ENCODE data around the gene ZNF558.

- TF ChIP-seq EP300 (IDR thresholded peaks at IDR 0.05): no peak
- no peak for TF ChIP-seq CTCF (IDR thresholded peaks at IDR 0.05)
- no peak for TF ChIP-seq POLR2A (IDR thresholded peaks at IDR 0.05)
- TF ChIP-seq POLR2AphosphoS5 (IDR thresholded peaks at IDR 0.05): no peak
Observed at GRCh38 chr19:8831832-8832131, 322 bp downstream of the ZNF558 start.

Data from suprapubic skin (tissue), 4 donors.